OCI-M1 (cell line): ENCODE data around the gene HAO2.
"Not testable (repeated sequence)": the region's sequence is repeated elsewhere in the genome, so short reads cannot be mapped to it uniquely, and the experiment has no call there.

Source experiments
- DNase-seq: peaks from one replicate; lab custom pipeline; 2025; lab: John Stamatoyannopoulos, UW

Gene HAO2

GRCh38 chr1:119345398-119345797 lies 23.2 kb upstream of the HAO2 start:
- no peak for DNase-seq

- DNase-seq = no peak
Observed at GRCh38 chr1:119347858-119348257, 20.7 kb upstream of the HAO2 start.

DNA sequence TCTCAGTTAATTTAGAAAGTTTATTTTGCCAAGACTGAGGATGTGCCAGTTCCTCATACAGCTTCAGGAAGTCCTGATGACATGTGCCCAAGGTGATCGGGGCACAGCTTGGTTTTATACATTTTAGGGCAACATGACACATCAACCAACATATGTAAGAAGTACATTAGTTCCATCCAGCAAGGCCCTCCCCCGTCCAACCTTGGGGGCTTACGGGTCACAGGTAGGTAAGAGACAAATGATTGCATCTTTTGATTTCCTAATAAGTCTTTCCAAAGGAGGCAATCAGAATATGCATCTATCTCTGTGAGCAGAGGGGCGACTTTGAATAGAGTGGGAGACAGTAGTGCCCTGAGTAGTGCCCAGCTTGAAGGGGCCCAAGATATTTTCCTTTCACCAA lies 19.6 kb upstream of the HAO2 start:
- no peak for DNase-seq

DNA sequence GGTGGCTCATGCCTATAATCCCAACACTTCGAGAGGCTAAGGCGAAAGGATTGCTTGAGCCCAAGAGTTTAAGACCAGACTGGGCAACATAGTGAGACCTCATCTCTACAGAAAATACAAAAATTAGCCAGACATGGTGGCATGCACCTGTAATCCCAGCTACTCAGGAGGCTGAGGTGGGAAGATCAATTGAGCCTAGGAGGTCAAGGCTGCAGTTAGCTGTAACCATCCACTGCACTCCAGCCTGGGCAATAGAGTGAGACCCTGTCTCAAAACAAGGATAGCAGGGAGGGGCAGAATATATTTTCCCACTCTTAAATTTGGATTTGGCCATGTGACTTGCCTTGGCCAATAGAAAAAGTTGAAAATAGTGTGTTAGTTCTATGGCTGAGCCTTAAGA lies 17.7 kb upstream of the HAO2 start:
- DNase-seq = not testable (repeated sequence)

DNA sequence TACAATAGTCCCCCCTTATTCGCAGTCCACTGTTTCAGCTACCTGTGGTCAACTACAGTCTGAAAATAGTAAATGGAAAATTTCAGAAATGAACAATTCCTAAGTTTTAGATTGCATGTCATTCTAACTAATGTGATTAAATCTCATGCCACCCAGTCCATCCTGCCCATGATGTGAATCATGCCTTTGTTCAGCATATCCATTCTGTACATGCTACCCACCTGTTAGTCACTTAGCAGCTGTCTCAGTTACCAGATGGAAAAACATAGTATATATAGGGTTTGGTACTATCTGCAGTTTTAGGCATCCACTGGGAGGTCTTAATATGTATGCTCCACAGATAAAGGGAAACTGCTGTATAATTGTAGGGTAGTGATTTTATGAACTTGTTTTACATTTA lies 16.6 kb upstream of the HAO2 start:
- DNase-seq = no peak

GRCh38 chr1:119353836-119354235 lies 14.7 kb upstream of the HAO2 start:
- DNase-seq = no peak

DNA sequence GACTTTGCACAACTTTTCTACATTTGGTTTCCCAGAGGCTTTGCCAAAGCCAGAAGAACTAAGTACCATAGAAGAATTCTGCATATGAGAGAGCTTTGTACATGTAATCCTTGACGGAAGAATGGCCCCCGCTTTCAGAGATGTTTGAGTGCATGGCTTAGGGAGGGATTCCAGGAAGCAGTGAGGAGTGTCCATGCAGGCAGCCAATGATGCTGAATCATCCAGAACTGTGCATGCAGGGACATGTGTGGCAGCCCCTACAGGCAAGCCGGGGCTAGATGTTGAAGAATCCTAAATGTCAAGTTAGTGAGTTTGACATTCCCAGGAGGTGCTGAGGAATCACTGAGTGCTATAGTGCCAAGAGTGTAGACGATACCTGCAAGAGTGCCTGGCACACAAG lies 9.9 kb upstream of the HAO2 start:
- no peak for DNase-seq

DNA sequence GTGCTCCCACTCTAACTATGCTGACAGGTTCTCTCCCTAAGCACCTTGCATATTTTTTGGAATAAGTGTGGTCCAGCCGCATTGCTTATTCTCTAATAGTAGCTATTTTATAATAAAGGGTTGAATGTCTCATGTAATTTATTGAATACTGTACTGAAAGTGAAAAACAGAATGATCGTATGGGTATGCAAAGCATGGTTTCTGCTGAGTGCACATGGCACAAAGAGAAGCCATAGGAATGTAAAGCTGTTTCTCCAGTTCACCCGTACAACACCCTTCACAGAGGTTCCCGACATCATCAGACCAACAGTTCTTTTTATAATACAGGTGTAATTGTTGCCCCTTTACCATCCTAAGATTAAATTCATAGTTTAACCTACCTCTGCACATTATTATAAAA lies 8.9 kb upstream of the HAO2 start:
- no peak for DNase-seq

DNA sequence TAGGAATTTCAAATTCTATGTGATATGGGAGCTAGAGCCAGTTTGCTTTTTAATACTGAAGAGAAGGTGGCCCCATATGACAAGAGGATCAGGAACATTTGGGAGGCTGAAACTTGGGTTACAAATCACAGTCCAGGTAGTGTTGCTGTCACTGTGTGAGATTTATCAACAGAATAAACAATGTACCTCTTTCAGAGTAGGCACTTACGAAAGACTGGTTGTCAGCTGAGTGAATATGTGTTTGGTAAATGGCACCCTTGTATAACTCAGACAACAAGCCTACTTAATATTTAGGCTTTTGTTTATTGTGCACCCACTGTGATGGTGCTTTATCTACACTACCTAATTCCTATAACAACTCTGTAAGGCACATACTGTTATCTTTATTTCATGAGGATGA lies 7.4 kb upstream of the HAO2 start:
- DNase-seq = no peak

- no peak for DNase-seq
Observed at GRCh38 chr1:119361620-119362344, 6.8 kb upstream of the HAO2 start.

DNA sequence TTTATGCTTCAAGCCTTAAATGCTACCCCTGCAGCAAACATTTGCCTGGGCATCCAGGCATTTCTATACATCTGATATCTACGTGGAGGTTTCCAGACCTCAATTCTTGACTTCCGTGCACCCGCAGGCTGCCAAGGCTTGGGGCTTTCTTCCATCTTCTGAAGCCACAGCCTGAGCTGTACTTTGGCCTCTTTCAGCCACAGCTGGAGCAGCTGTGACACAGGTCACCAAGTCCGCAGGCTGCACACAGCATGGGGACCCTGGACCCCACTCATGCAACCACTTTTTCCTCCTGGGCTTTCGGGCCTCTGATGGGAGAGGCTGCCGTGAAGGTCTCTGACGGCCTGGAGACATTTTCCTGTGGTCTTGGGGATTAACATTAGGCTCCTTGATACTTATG lies 5.4 kb upstream of the HAO2 start:
- no peak for DNase-seq

GRCh38 chr1:119364640-119365039 lies 3.9 kb upstream of the HAO2 start:
- no peak for DNase-seq

DNA sequence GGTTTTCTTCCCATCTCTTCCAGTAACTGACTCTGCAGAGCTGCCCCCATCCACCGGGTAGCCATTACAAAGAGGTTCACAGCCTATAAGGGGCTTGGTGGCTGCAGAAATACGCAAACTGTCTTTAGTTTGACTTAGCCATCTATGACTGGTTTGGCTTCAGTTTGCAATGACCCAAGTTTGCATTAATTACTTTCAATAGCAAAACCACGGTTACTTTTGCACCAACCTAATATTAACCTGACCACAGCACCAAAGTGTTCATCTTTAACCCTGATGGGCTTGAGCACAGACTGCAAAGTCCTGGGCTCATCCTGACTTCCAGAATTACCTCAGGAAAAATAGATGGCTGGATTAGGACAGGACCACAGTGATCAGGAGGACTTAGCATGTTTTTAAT lies 2.2 kb upstream of the HAO2 start:
- no peak for DNase-seq

DNA sequence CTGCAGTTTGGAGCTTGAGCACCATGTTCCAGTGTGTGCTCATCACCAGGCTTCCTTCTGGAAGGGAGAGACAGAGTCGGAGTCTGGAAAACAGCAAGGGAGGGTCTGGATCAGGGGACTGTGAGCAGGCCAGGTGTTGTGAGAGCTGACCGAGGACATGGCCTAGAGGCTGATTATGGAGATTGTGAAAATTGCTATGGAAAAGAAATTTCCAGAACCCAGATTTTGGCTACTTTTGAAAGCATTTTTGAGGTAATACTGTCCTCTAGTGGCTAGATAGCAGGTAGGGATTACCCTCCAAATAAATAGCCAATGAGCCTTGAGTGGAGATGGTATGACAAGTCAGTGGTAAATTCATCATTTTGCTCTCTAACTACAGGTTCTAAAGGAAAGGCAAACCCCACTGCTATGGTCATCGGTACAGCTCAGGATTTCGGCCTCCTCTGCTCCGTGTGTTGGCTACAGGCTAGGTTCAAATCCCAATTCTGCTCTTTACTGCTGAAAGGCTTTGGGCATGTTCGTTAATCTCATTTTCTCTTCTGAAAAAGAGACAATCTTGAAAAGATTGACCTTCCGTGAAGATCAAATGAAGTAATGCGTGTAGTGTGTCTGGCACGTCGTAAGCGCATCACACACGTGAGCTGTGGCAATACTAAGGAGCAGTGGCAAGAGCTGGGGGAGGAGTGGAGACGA lies 1.0 kb upstream of the HAO2 start:
- DNase-seq = peak; percentile 47

DNA sequence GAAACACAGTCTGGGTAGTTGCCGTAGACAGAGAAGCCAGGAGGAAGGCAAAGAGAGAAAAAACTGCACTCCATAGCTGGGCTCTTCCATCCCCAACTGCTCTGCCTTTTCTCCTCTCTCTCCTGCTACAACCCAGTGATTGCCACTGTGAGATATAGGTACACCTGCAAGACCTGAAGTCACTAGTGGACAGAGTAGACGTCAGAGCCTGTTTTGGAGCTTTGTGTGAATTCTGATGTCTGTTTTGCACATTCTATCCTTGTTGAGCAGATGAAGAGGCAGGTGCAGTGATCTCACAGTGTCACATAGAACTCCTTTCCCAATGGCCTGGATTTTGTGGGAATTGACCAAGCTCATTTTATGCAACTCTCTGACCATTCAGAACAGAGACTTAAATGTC lies 2.2 kb downstream of the HAO2 start:
- DNase-seq = no peak

GRCh38 chr1:119371815-119372214 lies 3.2 kb downstream of the HAO2 start:
- DNase-seq = no peak

- peak; percentile 68 for DNase-seq
Observed at GRCh38 chr1:119372503-119373086, 4.0 kb downstream of the HAO2 start.

DNA sequence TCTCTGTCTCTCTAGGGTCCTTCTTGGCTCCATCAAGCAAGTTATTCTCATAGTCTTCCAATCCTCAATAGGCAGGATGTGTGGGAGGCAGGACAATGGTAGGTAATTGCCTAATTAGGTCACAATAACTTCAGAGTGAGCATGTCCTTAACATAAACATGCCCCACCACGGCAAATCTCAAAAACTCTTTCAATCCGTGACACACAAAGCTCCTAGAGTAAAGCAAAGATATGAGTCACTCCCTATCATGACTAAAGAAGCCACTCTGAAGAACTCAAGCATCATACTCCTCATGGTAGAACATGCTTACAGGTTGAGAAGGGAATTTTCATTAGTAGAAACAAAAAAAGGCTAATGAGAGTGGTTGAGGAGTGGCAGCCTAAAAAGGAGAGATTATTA lies 4.9 kb downstream of the HAO2 start:
- DNase-seq = no peak

GRCh38 chr1:119374208-119374874 lies 5.8 kb downstream of the HAO2 start:
- no peak for DNase-seq

DNA sequence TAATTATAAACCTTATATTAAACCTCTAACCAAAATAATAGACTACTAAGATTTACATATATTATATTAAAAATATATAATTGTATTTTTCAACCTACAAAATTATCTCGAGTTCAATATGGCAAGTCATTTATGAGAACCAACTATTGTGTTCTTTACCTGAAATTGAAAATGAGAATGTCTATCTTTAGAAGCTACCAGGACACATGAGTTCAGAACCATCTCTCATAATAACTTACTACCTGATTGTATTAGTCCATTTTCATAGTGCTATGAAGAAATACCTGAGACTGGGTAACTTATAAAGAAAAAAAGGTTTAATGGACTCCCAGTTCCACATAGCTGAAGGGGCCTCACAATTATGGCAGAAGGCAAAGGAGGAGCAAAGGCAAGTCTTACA lies 6.8 kb downstream of the HAO2 start:
- no peak for DNase-seq

- DNase-seq = no peak
Observed at GRCh38 chr1:119376594-119376993, 8.0 kb downstream of the HAO2 start.

GRCh38 chr1:119377594-119377993 lies 9.0 kb downstream of the HAO2 start:
- not testable (repeated sequence) for DNase-seq

DNA sequence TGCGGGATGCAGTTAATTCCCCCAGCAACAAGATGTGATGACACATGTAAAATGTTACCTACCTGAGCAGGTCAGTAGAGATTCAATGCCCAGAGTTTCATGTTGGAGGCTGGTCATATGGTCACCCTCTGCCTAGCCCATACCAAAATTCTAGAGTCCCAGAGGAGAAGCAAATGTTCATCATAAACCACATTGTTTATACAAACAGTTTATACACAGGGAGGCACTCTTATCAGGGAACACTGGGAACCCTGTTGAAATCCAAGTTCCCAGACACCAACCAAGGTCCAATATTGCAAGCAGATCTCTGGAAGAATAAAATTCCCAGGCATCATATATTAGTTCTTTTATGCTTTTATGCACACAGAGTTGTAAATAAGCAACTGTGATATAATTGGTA lies 10.5 kb downstream of the HAO2 start:
- no peak for DNase-seq
